GM21367 (cell line): ENCODE results near the gene MARCHF3.
"Not testable (repeated sequence)": the region's sequence is repeated elsewhere in the genome, so short reads cannot be mapped to it uniquely, and the experiment has no call there.

Experiments used
- ATAC-seq: cut with Tn5 transposase; IDR thresholded peaks from one replicate; pipeline ENCODE4 v1.9.1; 2021; ENCODE audit not compliant: unreplicated experiment

The MARCHF3 gene

DNA sequence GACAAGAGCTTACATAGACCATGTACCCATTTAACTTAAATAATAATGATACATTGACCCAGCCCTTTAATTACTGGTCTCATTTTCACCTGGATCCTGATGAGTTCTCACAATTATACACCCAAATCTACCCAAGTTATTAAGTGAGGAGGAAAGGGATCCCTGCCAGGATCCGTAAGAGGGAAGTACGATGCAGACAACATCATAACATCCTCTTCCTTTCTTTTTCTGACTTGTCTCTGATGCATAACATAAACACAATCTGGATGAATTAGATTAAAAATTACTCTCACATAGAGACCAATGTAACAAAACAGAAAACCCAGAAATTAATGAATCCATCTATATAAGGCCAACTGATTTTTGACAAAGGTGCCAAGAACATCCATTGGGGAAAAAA, 17.0 kb downstream of the MARCHF3 start:
- no peak for ATAC-seq

- ATAC-seq, result no peak
Measured at GRCh38 chr5:127012916-127013315, 17.4 kb downstream of the MARCHF3 start.

DNA sequence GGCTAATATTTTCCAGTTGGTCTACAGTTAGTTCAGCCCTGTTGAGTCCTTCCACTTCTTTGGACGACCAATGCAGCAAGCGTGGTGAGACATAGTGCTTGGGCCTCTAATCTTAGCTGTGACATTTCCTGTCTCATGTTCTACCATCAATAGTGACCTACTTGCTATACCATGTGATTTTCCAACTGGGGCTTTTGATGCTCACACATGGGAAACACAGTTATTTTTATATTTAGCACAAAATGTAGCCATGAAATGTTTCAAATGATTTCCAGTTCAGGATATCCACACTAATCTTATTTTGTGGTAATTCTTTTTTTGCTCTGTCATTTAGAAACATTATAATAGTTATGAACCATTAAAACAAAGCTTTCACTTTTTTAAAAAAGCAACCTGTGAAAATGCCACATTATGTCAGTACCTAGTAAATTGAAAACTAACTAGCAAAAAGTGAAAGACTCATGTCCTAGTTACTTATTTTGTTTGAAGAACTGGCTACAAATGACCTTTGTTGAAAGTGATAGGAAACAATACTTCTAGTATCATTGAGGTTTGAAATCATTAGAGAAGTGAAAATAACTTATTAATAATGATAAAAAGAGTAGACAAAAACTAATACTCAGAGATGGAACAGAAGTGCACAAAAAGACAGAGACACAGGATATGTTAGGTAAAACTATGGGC, 18.3 kb downstream of the MARCHF3 start:
- ATAC-seq, result peak; percentile 84

- ATAC-seq, result no peak
Measured at GRCh38 chr5:127011153-127011552, 19.2 kb downstream of the MARCHF3 start.

DNA sequence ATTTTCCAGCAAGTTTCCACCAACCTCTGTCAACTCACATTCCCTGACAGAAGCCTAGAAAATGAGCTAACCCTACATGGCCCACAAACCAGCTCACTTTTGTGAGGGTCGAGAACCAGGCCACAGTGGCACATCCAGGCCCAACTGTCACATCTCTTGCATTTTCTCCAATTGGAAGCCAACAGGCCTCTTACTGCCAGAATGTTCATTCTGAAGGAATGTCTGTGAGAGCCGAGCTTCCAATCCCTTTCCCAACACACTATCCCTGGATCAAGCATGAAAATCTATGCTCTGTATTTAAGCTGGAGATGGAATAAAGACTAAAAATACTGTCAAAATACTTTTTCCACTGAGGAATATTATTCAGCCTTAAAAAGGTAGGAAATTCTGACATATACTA, 20.0 kb downstream of the MARCHF3 start:
- ATAC-seq, result no peak

DNA sequence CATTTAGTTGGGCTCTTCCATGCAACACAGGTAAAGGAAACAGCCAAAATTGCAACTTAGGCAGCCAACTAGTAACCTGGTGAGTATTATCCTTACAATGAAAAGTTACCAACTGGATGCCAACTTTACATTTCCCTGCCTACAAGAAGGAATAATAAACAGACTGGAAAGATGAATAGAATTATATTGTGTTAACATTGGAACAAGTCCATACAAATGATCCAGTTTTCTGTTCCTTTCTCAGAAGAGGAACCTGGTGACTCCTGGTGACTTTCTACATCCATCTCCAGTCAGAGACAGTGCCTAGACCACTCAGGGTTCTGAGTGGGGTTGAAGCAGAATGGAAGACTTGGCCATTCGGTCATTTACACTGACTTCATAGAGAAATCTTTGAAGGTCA, 20.6 kb downstream of the MARCHF3 start:
- no peak for ATAC-seq

DNA sequence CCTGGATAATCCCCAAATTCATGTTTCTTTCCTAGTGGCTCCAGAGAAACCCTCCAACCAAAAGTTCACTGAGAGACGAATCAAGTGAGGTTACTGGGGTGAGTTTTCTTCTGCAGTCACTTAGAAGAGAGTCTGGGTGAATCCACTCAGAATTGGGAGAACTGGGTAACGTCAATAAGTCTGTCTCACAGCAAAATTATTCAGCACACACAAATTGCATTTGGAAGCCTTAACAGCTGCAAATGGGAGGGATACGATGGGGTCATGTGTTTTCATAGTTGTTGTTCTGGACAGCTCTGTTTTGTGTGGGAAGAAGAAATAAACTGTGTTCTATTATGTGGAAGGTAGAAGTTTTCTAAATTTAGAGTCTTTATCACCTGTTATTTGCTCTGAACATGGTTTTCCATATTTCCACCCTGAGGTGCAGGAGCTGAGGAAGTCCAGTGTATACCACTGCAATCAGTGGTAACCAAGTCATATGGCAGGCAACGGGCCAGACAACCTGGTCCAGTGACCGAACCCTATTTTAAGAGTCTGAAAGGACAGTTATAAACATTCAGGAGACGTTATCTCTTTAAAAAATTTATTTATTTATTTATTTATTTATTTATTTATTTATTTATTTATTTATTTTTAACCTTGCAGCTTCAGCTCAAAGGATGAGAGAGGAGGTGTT, 21.9 kb downstream of the MARCHF3 start:
- no peak for ATAC-seq

GRCh38 chr5:127007522-127007921, 22.8 kb downstream of the MARCHF3 start:
- no peak for ATAC-seq

- no peak for ATAC-seq
Measured at GRCh38 chr5:127006744-127007143, 23.6 kb downstream of the MARCHF3 start.

DNA sequence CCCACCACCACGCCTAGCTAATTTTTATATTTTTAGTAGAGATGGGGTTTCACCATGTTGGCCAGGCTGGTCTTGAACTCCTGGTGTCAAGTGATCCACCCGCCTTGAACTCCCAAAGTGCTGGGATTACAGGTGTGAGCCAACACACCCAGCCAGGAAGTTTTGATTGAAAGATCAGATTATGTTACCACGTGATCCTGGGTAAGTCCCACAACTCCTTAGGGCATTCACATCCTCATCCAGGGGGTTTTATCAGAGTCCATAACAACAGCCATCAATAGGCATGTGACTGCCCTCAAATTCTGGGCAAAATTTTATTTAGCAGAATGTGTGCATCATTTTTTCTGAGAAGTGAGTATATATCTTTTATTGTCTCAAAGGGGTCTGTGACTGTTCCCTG, 25.1 kb downstream of the MARCHF3 start:
- ATAC-seq, result not testable (repeated sequence)

DNA sequence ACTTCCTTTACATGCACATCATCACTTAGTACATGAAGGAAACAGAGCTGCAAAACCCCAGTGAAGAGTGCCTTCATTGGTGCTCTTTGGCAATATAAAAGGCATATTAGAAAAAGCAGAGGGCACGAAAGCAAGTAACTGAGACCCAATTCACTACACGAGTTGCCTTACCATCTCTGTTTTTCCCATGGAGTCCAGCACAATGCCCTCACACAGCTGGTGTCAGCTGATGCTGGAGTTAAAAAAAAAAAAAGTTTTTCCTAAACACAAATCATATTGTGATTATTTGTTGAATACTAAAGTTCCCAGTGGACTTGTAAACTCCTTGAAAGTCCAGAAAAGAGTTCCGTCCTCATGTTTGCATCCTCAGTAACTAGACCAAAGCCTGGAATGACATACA, 25.6 kb downstream of the MARCHF3 start:
- no peak for ATAC-seq

DNA sequence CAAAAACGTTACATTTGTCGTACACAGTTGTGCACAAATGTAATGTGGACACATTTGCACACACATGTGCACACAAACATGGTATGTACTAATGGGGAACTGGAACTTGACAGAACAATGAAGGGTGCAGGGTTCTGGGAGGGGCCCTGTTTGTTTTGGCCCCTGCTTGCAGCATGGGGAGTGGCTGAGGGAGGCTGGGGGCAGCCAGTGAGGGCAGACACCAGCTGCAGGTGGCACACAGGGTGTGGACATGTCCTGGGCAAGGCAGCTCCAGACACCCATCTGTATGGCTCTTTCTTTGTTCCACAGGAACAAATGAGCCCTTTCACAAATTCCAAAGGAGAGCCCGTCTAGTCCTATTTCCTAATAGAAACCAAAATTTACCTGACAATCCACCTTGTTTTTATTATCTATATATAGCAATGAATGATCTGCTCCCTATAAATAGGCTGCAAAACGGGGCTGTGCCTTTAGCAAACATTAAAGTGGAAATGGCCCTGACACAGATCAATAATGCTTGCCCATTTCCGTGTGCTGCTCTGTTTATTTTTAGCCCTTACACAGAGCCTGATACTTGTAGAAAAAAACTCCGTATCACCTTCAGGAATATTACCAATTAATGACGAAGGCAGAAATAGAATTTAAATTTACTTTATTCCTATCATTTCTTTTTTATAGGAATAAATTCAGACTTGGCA, 26.4 kb downstream of the MARCHF3 start:
- ATAC-seq, result no peak

DNA sequence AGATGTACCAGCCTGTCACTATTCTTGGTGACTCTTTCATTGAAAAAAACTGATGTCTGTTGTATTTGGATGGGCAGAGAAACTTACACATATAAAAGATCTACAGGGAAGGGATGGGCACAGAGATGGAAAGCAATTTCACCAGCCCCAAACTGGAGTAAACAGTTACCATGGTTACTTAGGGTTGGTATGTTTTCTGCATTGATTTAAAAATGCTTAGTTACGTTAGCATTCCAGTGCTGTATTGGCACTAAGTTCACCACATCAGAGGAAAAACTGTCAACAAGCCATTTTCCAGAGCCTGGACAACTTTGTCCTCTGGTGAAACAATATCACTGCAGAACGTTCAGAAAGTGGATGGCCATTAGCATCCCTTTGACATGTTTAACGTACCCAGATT, 28.0 kb downstream of the MARCHF3 start:
- no peak for ATAC-seq

- ATAC-seq, result no peak
Measured at GRCh38 chr5:127001621-127002296, 28.6 kb downstream of the MARCHF3 start.

- ATAC-seq, result no peak
Measured at GRCh38 chr5:126998895-126999570, 31.3 kb downstream of the MARCHF3 start.

DNA sequence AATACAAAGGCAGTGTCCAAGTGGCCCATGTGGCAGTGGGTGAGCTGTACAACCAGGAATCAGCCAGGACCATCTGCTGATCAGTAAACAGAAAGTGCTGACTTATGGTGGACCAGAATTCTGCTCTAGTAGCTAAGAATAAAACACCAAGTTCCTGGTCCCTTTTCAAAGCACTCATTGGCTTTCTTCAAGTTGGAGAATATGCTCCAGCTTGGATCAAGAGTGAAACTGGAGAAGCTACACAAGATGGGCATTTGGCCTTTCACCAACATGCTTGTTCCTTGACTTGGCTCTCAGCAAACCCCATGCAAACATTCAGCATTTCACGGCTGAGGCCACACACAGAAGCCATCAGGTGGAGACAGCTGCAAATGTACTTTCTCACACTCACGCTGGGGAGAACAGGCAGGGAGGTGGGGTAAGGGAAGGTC, 32.1 kb downstream of the MARCHF3 start:
- ATAC-seq, result peak; percentile 80

DNA sequence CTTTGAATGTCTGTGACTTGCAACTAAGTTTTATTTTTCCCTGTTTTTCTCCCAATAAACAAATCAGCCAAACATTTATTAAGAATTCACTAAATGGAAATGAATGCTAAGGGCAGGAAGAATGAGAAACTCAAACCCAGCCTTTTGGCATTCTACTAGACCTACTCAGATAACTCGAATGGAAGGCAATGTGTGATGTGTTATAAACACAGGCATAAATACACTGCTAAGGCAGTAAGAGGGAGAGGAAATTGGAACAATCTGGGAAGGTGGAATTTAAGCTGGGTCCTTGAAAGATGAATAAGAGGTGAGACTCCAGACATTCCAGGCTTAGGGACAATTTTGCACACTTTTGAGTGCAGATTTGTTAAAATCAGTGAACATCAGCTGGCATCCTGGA, 34.7 kb downstream of the MARCHF3 start:
- no peak for ATAC-seq

DNA sequence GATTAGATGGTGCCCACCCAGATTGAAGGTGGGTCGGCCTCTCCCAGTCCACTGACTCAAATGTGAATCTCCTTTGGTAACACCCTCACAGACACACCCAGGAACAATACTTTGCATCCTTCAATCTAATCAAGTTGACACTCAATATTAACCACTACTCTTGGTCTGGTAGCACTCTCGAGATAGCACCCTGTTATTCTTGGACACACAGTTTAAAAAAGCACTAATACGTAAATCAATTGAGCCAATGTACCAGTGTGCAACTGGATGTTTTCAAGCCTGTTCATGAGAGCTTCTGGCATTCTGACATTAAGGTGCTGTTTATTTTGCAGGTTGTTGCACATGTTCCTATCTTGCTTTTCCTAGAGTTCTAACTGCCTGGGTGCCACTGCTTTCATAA, 35.3 kb downstream of the MARCHF3 start:
- ATAC-seq, result no peak

DNA sequence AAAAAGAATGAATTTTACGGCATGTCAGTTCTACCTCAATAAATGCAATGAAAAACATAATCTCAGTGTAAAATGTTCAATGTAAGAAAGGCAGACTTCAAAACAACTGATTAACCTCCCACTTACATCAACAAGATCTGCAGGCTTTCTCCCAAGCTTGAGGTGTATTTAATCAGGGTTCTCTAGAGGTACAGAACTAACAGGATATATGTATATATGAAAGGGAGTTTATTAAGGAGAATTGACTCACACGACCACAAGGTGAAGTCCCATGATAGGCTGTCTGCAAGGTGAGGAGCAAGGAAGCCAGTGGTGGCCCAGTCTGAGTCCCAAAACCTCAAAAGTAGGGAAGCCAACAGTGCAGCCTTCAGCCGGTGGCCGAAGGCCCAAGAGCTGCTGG, 35.9 kb downstream of the MARCHF3 start:
- no peak for ATAC-seq

DNA sequence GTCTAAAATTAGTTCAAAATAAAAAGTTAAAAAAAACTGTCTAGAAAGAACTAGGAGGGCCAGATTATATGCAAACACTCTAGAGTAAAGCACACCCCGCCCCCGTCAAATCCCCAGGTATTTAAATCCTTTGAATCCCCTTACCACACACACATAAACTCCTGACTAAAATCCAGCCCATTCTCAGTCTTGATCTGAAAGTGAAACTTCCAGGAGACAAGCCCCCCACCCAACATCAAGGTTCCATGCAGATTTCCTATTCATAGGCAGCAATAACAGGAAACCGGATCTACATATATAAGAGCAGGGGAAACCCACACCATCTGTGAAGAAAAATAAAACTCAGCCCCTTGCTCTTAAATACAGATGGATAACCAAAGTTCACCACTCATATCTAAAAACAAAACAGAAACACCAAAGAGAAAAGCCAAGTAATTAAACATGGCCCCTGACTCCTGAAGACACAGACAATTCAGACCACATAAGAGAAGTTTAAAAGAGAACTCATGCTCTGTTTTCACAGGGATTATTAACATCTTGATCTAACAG, 42.3 kb downstream of the MARCHF3 start:
- peak; percentile 89 for ATAC-seq
